C4-2B (cell line): Measurements from ENCODE around the gene RHOA.

ENCODE experiments used
- CTCF ChIP-seq: fragments of 450-650 bp; conservative IDR thresholded peaks from 2 replicates; pipeline ENCODE4 v1.5.1; 2017; ENCODE audit warnings: mild to moderate bottlenecking
- ZFX ChIP-seq: fragments of 450-650 bp; IDR thresholded peaks from 2 replicates; pipeline ENCODE4 v1.6.1; 2017

- no peak for TF ChIP-seq CTCF
- no peak for TF ChIP-seq ZFX
These were observed 72.2 kb downstream of the RHOA start for GRCh38 chr3:49339581-49339940.
